HepG2 (cell line): ENCODE measurements around the gene SLC13A3. TPM values are rescaled to one million over a fixed set of nuclear protein-coding genes. Genes with fewer than 3 reads are reported as not detected.
A peak's percentile ranks its signal among the peaks of the same experiment; 100 is the strongest.

Experiments
- ATF7 ChIP-seq, 2 experiments: fragments of 450-650 bp in 1 of 2; sonication (generic) in 1 of 2; formaldehyde crosslinking in 1 of 2; IDR thresholded peaks; 2 replicates each; pipeline versions ENCODE4 v1.4.0 to v1.6.1; 2016 to 2020; ENCODE audit warnings: antibody characterized with exemption in 1 of 2, mild to moderate bottlenecking in 1 of 2, missing genetic modification reagents in 1 of 2
- FOXC1 ChIP-seq: sonication (generic); formaldehyde crosslinking; IDR thresholded peaks from 2 replicates; pipeline ENCODE4 v1.8.0; 2022; ENCODE audit warnings: mild to moderate bottlenecking, missing genetic modification reagents, borderline replicate concordance
- GPN1 ChIP-seq: sonication (generic); formaldehyde crosslinking; IDR thresholded peaks from 2 replicates; pipeline ENCODE4 v1.5.1; 2020; ENCODE audit warnings: missing genetic modification reagents, borderline replicate concordance
- HNRNPK ChIP-seq: fragments of 200-400 bp; formaldehyde crosslinking; IDR thresholded peaks from 2 replicates; pipeline ENCODE4 v1.6.1; 2018; ENCODE audit warnings: low read length, low read depth, moderate library complexity, mild to moderate bottlenecking; ENCODE audit not compliant: poor library complexity, severe bottlenecking
- MEIS1 ChIP-seq: sonication (generic); formaldehyde crosslinking; IDR thresholded peaks from 2 replicates; pipeline ENCODE4 v1.9.0; 2021; ENCODE audit warnings: mild to moderate bottlenecking, missing genetic modification reagents, moderate library complexity, borderline replicate concordance
- NONO ChIP-seq, 2 experiments: fragments of 450-650 bp in 1 of 2; sonication (generic) in 1 of 2; formaldehyde crosslinking in 1 of 2; IDR thresholded peaks in 1 of 2; conservative IDR thresholded peaks in 1 of 2; 2 replicates each; pipeline versions ENCODE4 v1.6.1 to v1.8.0; 2017 to 2022; ENCODE audit warnings: mild to moderate bottlenecking in 1 of 2, missing genetic modification reagents in 1 of 2, moderate library complexity in 1 of 2
- NR2F6 ChIP-seq, 2 experiments: IDR thresholded peaks; 2 replicates each; pipeline ENCODE4 v1.6.1; 2016; ENCODE audit warnings: antibody characterized with exemption in 1 of 2, mild to moderate bottlenecking in 1 of 2
- PHF8 ChIP-seq: sonication (generic); formaldehyde crosslinking; IDR thresholded peaks from 2 replicates; pipeline ENCODE4 v1.5.0; 2020; ENCODE audit warnings: missing genetic modification reagents
- REXO4 ChIP-seq: sonication (generic); formaldehyde crosslinking; IDR thresholded peaks from 2 replicates; pipeline ENCODE4 v1.8.0; 2022; ENCODE audit warnings: missing genetic modification reagents, mild to moderate bottlenecking, borderline replicate concordance
- SNAPC2 ChIP-seq: sonication (generic); formaldehyde crosslinking; IDR thresholded peaks from 2 replicates; pipeline ENCODE4 v1.8.1; 2022; ENCODE audit warnings: mild to moderate bottlenecking, missing genetic modification reagents
- STAG1 ChIP-seq: sonication (generic); formaldehyde crosslinking; IDR thresholded peaks from 2 replicates; pipeline ENCODE4 v1.4.0; 2020; ENCODE audit warnings: missing genetic modification reagents
- TEAD2 ChIP-seq: sonication (generic); formaldehyde crosslinking; IDR thresholded peaks from 2 replicates; pipeline ENCODE4 v1.9.0; 2021; ENCODE audit warnings: missing genetic modification reagents
- YEATS4 ChIP-seq: sonication (generic); formaldehyde crosslinking; IDR thresholded peaks from 2 replicates; pipeline ENCODE4 v1.4.0; 2020; ENCODE audit warnings: missing genetic modification reagents, borderline replicate concordance
- ZBTB21 ChIP-seq: sonication (generic); formaldehyde crosslinking; IDR thresholded peaks from 2 replicates; pipeline ENCODE4 v1.4.0; 2020; ENCODE audit warnings: missing genetic modification reagents
- ZNF567 ChIP-seq: sonication (generic); formaldehyde crosslinking; IDR thresholded peaks from 2 replicates; pipeline ENCODE4 v1.8.1; 2023; ENCODE audit warnings: mild to moderate bottlenecking, missing genetic modification reagents, borderline replicate concordance
- polyA plus RNA-seq, 8 experiments: library from polyadenylated mRNA; depleted of rRNA in 3 of 8; stranded (reverse) in 7 of 8; unstranded in 1 of 8; fragments of >200 nt; fragmentation: Illumina TruSeq in 4 of 8; extraction: Trizol in 4 of 8; gene quantifications; 2 replicates each; pipeline versions ENCODE4 v1.2.1 to v1.2.3, GENCODE V29; 2011 to 2016; ENCODE audit warnings: low read depth in 4 of 8, missing spikeins in 1 of 8, mixed read lengths in 1 of 8; ENCODE audit not compliant: insufficient read depth in 1 of 8
- total RNA-seq, 5 experiments: library from RNA; depleted of rRNA; stranded (reverse); fragments of >200 nt; fragmentation: Illumina TruSeq; extraction: Trizol; gene quantifications; 2 replicates each; pipeline ENCODE4 v1.2.3, GENCODE V29; 2016; ENCODE audit warnings: low read depth in 1 of 5
- TF ChIP-seq, protein P1 (sequence below): sonication (generic); formaldehyde crosslinking; IDR thresholded peaks from 2 replicates; pipeline ENCODE4; 2020; ENCODE audit warnings: missing genetic modification reagents, mild to moderate bottlenecking, borderline replicate concordance
- TF ChIP-seq, protein P2 (sequence below): sonication (generic); formaldehyde crosslinking; IDR thresholded peaks from 2 replicates; pipeline ENCODE4 v1.4.0; 2020; ENCODE audit warnings: missing genetic modification reagents
- TF ChIP-seq, protein P3 (sequence below): sonication (generic); formaldehyde crosslinking; IDR thresholded peaks from 2 replicates; pipeline ENCODE4 v1.4.0; 2020; ENCODE audit warnings: missing genetic modification reagents; ENCODE audit errors: not compliant biosample characterization
- TF ChIP-seq, protein P4 (sequence below): sonication (generic); formaldehyde crosslinking; IDR thresholded peaks from 2 replicates; pipeline ENCODE4 v1.4.0; 2020; ENCODE audit warnings: mild to moderate bottlenecking, missing genetic modification reagents

The SLC13A3 gene
- total and polyA plus RNA-seq, 2 of the 13 experiments (the other 11 are each of a cell fraction or from before 2014, with no cell fraction given) = 66.5 to 76.0 TPM

DNA sequence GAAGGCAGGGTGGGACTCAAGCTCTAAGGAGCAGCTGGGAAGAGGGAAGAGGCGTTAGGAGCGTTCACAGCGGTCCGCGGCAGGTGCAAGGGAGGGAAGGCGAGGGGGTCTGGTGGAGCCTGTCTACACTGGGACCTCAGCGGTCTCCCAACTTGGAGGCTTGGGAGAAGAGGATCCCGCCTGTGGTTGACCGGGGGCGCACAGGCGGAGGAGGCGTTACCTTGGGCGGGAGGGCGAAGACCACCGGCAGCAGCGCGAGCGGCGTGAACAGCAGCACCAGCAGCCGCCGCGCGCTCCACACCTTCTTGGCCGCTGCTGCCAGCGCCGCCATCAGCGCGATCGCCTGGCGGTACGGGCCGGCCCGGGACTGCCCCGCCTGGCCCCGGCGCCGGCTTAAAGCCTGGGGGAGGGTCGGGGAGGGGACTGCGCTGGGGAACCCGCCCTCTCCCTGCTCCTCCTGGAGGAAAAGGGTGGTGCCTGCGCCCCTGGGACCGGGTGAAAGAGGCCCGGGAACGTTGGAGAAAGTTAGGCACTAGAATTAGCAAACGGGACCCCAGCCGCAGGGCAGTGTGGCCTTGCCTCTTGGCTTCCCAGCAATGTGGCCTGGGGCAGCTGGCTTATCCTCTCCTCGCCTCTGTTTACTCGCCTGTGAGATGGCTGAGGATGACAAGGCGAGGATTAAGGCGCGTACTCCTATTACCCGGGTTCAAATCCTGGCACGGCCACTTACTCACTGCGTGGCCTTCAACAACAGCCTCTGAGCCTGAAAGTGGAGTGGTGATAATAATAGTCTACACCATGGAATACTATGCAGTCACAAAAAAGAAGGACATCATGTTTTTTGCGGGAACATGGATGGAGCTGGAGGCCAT, at the start of gene SLC13A3 (continued):
- TF ChIP-seq FOXC1 (CRISPR knock-in tag) (peak; percentile 24; the same call in 1 of the 2 replicates), YEATS4 (CRISPR knock-in tag) (peak; percentile 87; the same call in 1 of the 2 replicates), SNAPC2 (CRISPR knock-in tag) (0 out of 2 replicates have a peak, but pooled peaks have one; percentile 38), HNRNPK (peak; percentile 80), STAG1 (CRISPR knock-in tag) (peak; percentile 35), ZBTB21 (CRISPR knock-in tag) (no peak), NR2F6 (IDR thresholded peaks at IDR 0.05) (no peak), NR2F6 (CRISPR knock-in tag; IDR thresholded peaks at IDR 0.05) (peak; percentile 34; the same call in 1 of the 2 replicates), NONO (IDR thresholded peaks at IDR 0.05) (no peak), NONO (CRISPR knock-in tag; conservative IDR thresholded peaks at IDR 0.05) (peak; percentile 90), ATF7 (IDR thresholded peaks at IDR 0.05) (no peak), ATF7 (CRISPR knock-in tag; IDR thresholded peaks at IDR 0.05) (peak; percentile 30), GPN1 (CRISPR knock-in tag) (no peak; the same call in 1 of the 2 replicates), MEIS1 (CRISPR knock-in tag) (peak; percentile 87), REXO4 (CRISPR knock-in tag) (no peak), ZNF567 (CRISPR knock-in tag) (peak; percentile 85; the same call in 1 of the 2 replicates), TEAD2 (CRISPR knock-in tag) (peak; percentile 51; the same call in 1 of the 2 replicates), PHF8 (CRISPR knock-in tag) (peak; percentile 62; the same call in 1 of the 2 replicates)
- TF ChIP-seq, protein P1, sequence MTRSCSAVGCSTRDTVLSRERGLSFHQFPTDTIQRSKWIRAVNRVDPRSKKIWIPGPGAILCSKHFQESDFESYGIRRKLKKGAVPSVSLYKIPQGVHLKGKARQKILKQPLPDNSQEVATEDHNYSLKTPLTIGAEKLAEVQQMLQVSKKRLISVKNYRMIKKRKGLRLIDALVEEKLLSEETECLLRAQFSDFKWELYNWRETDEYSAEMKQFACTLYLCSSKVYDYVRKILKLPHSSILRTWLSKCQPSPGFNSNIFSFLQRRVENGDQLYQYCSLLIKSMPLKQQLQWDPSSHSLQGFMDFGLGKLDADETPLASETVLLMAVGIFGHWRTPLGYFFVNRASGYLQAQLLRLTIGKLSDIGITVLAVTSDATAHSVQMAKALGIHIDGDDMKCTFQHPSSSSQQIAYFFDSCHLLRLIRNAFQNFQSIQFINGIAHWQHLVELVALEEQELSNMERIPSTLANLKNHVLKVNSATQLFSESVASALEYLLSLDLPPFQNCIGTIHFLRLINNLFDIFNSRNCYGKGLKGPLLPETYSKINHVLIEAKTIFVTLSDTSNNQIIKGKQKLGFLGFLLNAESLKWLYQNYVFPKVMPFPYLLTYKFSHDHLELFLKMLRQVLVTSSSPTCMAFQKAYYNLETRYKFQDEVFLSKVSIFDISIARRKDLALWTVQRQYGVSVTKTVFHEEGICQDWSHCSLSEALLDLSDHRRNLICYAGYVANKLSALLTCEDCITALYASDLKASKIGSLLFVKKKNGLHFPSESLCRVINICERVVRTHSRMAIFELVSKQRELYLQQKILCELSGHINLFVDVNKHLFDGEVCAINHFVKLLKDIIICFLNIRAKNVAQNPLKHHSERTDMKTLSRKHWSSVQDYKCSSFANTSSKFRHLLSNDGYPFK (CRISPR knock-in tag) = peak; percentile 68
- TF ChIP-seq, protein P2, sequence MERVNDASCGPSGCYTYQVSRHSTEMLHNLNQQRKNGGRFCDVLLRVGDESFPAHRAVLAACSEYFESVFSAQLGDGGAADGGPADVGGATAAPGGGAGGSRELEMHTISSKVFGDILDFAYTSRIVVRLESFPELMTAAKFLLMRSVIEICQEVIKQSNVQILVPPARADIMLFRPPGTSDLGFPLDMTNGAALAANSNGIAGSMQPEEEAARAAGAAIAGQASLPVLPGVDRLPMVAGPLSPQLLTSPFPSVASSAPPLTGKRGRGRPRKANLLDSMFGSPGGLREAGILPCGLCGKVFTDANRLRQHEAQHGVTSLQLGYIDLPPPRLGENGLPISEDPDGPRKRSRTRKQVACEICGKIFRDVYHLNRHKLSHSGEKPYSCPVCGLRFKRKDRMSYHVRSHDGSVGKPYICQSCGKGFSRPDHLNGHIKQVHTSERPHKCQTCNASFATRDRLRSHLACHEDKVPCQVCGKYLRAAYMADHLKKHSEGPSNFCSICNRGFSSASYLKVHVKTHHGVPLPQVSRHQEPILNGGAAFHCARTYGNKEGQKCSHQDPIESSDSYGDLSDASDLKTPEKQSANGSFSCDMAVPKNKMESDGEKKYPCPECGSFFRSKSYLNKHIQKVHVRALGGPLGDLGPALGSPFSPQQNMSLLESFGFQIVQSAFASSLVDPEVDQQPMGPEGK = peak; percentile 88
- TF ChIP-seq, protein P3, sequence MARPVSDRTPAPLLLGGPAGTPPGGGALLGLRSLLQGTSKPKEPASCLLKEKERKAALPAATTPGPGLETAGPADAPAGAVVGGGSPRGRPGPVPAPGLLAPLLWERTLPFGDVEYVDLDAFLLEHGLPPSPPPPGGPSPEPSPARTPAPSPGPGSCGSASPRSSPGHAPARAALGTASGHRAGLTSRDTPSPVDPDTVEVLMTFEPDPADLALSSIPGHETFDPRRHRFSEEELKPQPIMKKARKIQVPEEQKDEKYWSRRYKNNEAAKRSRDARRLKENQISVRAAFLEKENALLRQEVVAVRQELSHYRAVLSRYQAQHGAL (CRISPR knock-in tag) = no peak
- TF ChIP-seq, protein P4, sequence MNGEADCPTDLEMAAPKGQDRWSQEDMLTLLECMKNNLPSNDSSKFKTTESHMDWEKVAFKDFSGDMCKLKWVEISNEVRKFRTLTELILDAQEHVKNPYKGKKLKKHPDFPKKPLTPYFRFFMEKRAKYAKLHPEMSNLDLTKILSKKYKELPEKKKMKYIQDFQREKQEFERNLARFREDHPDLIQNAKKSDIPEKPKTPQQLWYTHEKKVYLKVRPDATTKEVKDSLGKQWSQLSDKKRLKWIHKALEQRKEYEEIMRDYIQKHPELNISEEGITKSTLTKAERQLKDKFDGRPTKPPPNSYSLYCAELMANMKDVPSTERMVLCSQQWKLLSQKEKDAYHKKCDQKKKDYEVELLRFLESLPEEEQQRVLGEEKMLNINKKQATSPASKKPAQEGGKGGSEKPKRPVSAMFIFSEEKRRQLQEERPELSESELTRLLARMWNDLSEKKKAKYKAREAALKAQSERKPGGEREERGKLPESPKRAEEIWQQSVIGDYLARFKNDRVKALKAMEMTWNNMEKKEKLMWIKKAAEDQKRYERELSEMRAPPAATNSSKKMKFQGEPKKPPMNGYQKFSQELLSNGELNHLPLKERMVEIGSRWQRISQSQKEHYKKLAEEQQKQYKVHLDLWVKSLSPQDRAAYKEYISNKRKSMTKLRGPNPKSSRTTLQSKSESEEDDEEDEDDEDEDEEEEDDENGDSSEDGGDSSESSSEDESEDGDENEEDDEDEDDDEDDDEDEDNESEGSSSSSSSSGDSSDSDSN (CRISPR knock-in tag) = peak; percentile 95
